NCI-H187 treated with DMSO at 0.1 percent for 48 hours (cell line): Measurements from ENCODE around the gene LAMP1.
"Not testable (repeated sequence)": the region's sequence is repeated elsewhere in the genome, so short reads cannot be mapped to it uniquely, and the experiment has no call there.

ENCODE experiments used
- DNase-seq: peaks from one replicate; lab custom pipeline; 2025; lab: John Stamatoyannopoulos, UW

Gene LAMP1

GRCh38 chr13:113297370-113298042 lies 467 bp downstream of the LAMP1 start:
- no peak for DNase-seq

- DNase-seq, result no peak
Measured at GRCh38 chr13:113298043-113298945, 1.3 kb downstream of the LAMP1 start.

GRCh38 chr13:113299951-113300350 lies 2.9 kb downstream of the LAMP1 start:
- no peak for DNase-seq

- no peak for DNase-seq
Measured at GRCh38 chr13:113302986-113303385, 5.9 kb downstream of the LAMP1 start.

GRCh38 chr13:113304121-113304520 lies 7.1 kb downstream of the LAMP1 start:
- no peak for DNase-seq

- no peak for DNase-seq
Measured at GRCh38 chr13:113305208-113305607, 8.2 kb downstream of the LAMP1 start.

- no peak for DNase-seq
Measured at GRCh38 chr13:113307491-113307890, 10.5 kb downstream of the LAMP1 start.

- no peak for DNase-seq
Measured at GRCh38 chr13:113309473-113309872, 12.4 kb downstream of the LAMP1 start.

GRCh38 chr13:113314112-113314511 lies 17.1 kb downstream of the LAMP1 start:
- not testable (repeated sequence) for DNase-seq

- not testable (repeated sequence) for DNase-seq
Measured at GRCh38 chr13:113314895-113315470, 17.9 kb downstream of the LAMP1 start.

- DNase-seq, result no peak
Measured at GRCh38 chr13:113315992-113316391, 19.0 kb downstream of the LAMP1 start.

- no peak for DNase-seq
Measured at GRCh38 chr13:113317031-113317430, 20.0 kb downstream of the LAMP1 start.

- DNase-seq, result no peak
Measured at GRCh38 chr13:113318956-113319355, 21.9 kb downstream of the LAMP1 start.

- DNase-seq, result no peak
Measured at GRCh38 chr13:113319371-113319770, 22.3 kb downstream of the LAMP1 start.

GRCh38 chr13:113320226-113320875 lies 23.3 kb downstream of the LAMP1 start:
- DNase-seq, result no peak

- no peak for DNase-seq
Measured at GRCh38 chr13:113321546-113321945, 24.5 kb downstream of the LAMP1 start.

GRCh38 chr13:113322043-113322461 lies 25.0 kb downstream of the LAMP1 start:
- DNase-seq, result no peak

- DNase-seq, result no peak
Measured at GRCh38 chr13:113322890-113323651, 26.0 kb downstream of the LAMP1 start.

- DNase-seq, result no peak
Measured at GRCh38 chr13:113323869-113324268, 26.8 kb downstream of the LAMP1 start.

GRCh38 chr13:113324398-113324797 lies 27.4 kb downstream of the LAMP1 start:
- no peak for DNase-seq

- DNase-seq, result no peak
Measured at GRCh38 chr13:113325779-113326178, 28.7 kb downstream of the LAMP1 start.

GRCh38 chr13:113327391-113327765 lies 30.3 kb downstream of the LAMP1 start:
- no peak for DNase-seq
